BLaER1 treated with 17β-estradiol and CSF1 and Interleukin-3, amounts not matched to agents 10 nM and 100 nM (cell line): ENCODE results near the gene CENATAC.
"Not testable (repeated sequence)": the region's sequence is repeated elsewhere in the genome, so short reads cannot be mapped to it uniquely, and the experiment has no call there.

Experiments
- H3K27ac ChIP-seq, 11 experiments: shearing (Covaris generic); formaldehyde crosslinking; 2 replicates each; pipeline ENCODE4 v1.8.1; 2022
- H3K27me3 ChIP-seq, 11 experiments: shearing (Covaris generic); formaldehyde crosslinking; 2 replicates each; pipeline ENCODE4 v1.8.1; 2022
- H3K36me3 ChIP-seq, 11 experiments: shearing (Covaris generic); formaldehyde crosslinking; 2 replicates each; pipeline ENCODE4 v1.8.1; 2022
- H3K4me1 ChIP-seq, 10 experiments: shearing (Covaris generic); formaldehyde crosslinking; 2 replicates each; pipeline ENCODE4 v1.8.1; 2022
- H3K4me2 ChIP-seq, 11 experiments: shearing (Covaris generic); formaldehyde crosslinking; 2 replicates each; pipeline ENCODE4 v1.8.1; 2022
- H3K4me3 ChIP-seq, 10 experiments: shearing (Covaris generic); formaldehyde crosslinking; 2 replicates each; pipeline ENCODE4 v1.8.1; 2022
- H3K9ac ChIP-seq, 11 experiments: shearing (Covaris generic); formaldehyde crosslinking; 2 replicates each; pipeline ENCODE4 v1.8.1; 2022
- H3K9me3 ChIP-seq, 11 experiments: shearing (Covaris generic); formaldehyde crosslinking; replicated peaks in 1 of 11; 2 replicates each; pipeline ENCODE4 v1.8.1; 2022
- H4K20me1 ChIP-seq, 11 experiments: shearing (Covaris generic); formaldehyde crosslinking; 2 replicates each; pipeline ENCODE4 v1.8.1; 2022
- Cebpa-rat ChIP-seq, 11 experiments: shearing (Covaris generic); IDR thresholded peaks; 2 replicates each; pipeline ENCODE4 v1.8.1; 2022

The CENATAC gene

DNA sequence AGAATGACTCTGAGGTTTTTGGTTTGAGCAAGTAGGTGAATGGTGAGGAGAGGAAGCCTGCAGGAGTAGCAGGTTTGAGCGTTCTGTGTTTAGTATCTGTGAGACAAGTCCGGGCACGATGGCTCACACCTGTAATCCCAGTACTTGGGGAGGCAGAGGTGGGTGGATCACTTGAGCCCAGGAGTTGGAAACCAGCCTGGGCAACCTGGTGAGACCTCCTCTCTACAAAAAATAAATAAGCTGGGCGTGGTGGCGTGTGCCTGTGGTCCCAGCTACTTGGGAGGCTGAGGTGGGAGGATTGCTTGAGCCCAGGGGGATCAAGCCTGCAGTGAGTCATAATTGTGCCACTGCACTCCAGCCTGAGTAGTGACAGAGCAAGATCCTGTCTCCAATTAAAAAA, 9.7 kb upstream of the CENATAC start:
- H3K36me3 ChIP-seq = peaks cover 0 to 18% (median 8%) of the 10 kb centered on the region in 11 experiments; a peak in 11 of 22 replicates
- no peak for TF ChIP-seq Cebpa-rat (IDR thresholded peaks at IDR 0.05)
- H3K9ac ChIP-seq = no peak overlapping the region
- no peaks in the 10 kb centered on the region for H3K4me1 ChIP-seq
- no peaks in the 10 kb centered on the region for H4K20me1 ChIP-seq
- no peaks in the 10 kb centered on the region for H3K27me3 ChIP-seq
- H3K4me3 ChIP-seq = no peak overlapping the region
- peaks cover 0 to 20% (median 18%) of the 10 kb centered on the region in 11 experiments; a peak in 19 of 22 replicates for H3K9me3 ChIP-seq
- no peak overlapping the region for H3K4me2 ChIP-seq
- H3K27ac ChIP-seq = no peak overlapping the region

DNA sequence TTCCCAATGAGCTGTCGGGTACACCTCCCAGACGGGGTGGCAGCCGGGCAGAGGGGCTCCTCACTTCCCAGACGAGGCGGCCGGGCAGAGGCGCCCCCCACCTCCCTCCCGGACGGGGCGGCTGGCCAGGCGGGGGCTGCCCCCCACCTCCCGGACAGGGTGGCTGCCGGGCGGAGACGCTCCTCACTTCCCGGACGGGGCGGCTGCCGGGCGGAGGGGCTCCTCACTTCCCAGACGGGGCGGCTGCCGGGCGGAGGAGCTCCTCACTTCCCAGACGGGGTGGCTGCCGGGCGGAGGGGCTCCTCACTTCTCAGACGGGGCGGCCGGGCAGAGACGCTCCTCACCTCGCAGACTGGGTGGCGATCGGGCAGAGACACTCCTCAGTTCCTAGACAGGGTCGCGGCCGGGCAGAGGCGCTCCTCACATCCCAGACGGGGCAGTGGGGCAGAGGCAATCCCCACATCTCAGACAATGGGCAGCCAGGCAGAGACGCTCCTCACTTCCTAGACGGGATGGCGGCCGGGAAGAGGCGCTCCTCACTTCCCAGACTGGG, 6.4 kb upstream of the CENATAC start:
- not testable (repeated sequence) for H3K4me3 ChIP-seq, H4K20me1 ChIP-seq, H3K4me2 ChIP-seq, H3K4me1 ChIP-seq, H3K27me3 ChIP-seq, H3K27ac ChIP-seq, H3K9ac ChIP-seq
- Histone ChIP-seq H3K36me3 (peaks cover 0 to 19% (median 10%) of the 10 kb centered on the region in 11 experiments; a peak in 12 of 22 replicates), H3K9me3 (peaks cover 0 to 33% (median 18%) of the 10 kb centered on the region in 11 experiments; a peak in 19 of 22 replicates)

DNA sequence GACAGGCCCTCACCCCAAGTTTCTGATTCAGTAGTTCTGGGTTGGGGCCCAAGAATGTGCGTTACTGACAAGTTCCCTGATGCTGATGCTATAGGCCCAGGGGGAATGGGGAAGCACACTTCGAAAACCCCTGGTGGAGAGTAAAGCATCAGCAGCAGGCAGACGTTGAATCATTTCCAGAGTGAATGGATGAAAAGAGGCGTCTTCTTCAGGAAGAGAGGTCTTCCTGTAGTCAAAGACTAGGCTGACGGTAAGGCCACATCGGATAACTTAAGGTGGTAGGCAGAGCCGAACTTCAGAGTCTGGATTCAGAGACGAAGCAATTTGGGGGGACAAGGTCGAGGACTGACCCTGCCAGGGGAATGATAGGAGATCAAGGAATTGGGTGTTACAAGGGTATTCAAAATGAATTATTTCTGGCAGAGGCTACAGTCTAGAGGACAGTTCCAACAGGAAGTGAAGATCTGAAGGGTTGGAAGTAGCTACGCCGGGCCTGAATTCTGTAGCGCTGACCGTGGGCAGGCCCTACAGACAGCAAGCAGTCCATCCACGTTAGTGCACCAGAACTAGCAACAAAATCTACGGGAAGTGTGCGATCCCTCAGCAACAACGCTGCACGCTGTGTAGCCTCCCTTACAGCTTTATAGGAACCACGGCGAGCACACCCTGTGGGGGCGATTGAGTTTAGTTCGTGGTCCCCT, 862 bp upstream of the CENATAC start:
- H3K27me3 ChIP-seq = no peaks in the 10 kb centered on the region
- H3K9ac ChIP-seq = peak overlapping the region; percentile 67 to 87 (median 84)
- peak overlapping the region; percentile 90 to 99 (median 96) for H3K4me2 ChIP-seq
- no peaks in the 10 kb centered on the region; a peak in 1 of 22 replicates for H4K20me1 ChIP-seq
- H3K9me3 ChIP-seq = peaks cover 0 to 24% (median 16%) of the 10 kb centered on the region in 11 experiments; a peak in 19 of 22 replicates
- peaks cover 23 to 46% (median 38%) of the 10 kb centered on the region in 11 experiments for H3K36me3 ChIP-seq
- peak overlapping the region; percentile 76 to 94 (median 83) for H3K4me3 ChIP-seq
- peaks cover 25 to 36% (median 29%) of the 10 kb centered on the region in 10 experiments for H3K4me1 ChIP-seq
- peak overlapping the region in 10 of 11 experiments; percentile 19 to 83 (median 77); a peak in 20 of 22 replicates for H3K27ac ChIP-seq
- TF ChIP-seq Cebpa-rat (IDR thresholded peaks at IDR 0.05) = no peak

DNA sequence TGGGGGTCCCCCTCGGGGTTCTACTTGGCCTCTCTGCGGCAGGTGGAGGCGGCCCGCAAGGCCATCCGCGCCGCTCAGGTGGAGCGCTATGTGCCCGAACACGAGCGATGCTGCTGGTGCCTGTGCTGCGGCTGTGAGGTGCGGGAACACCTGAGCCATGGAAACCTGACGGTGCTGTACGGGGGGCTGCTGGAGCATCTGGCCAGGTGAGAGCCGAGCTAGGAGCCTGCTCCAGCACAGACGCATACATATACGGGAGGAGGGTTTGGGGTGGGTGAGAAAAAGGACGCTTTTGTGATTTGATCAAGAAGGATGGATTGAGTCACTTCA, 415 bp downstream of the CENATAC start:
- H3K4me3 ChIP-seq = peak overlapping the region; percentile 76 to 94 (median 83)
- peaks cover 0 to 12% (median 3%) of the 10 kb centered on the region in 11 experiments; a peak in 8 of 22 replicates for H3K9me3 ChIP-seq
- no peaks in the 10 kb centered on the region for H3K27me3 ChIP-seq
- no peak for TF ChIP-seq Cebpa-rat (IDR thresholded peaks at IDR 0.05)
- peak overlapping the region; percentile 55 to 83 (median 75) for H3K27ac ChIP-seq
- peak overlapping the region; percentile 76 to 87 (median 84) for H3K9ac ChIP-seq
- no peaks in the 10 kb centered on the region; a peak in 1 of 22 replicates for H4K20me1 ChIP-seq
- H3K36me3 ChIP-seq = peaks cover 36 to 51% (median 44%) of the 10 kb centered on the region in 11 experiments
- peaks cover 25 to 36% (median 29%) of the 10 kb centered on the region in 10 experiments for H3K4me1 ChIP-seq
- H3K4me2 ChIP-seq = peak overlapping the region; percentile 90 to 99 (median 96)

DNA sequence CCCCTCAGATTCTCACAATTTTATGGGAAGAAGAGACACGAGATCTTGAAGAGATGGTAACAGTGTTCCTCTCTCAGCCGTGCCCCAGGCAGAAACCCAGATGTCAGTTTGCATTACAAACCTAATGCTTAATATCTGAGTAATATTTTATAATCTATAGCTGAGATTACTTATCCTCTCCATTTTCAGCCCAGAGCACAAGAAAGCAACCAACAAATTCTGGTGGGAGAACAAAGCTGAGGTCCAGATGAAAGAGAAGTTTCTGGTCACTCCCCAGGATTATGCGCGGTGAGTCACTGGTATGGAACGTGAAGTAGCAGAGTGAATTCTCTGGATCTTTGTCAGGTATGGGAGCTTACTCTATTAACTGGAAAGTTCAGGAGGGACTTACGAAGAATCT, 884 bp downstream of the CENATAC start:
- Histone ChIP-seq H3K9ac (peak overlapping the region; percentile 76 to 87 (median 84)), H3K4me2 (peak overlapping the region; percentile 90 to 99 (median 96)), H3K4me1 (peaks cover 25 to 36% (median 29%) of the 10 kb centered on the region in 10 experiments), H3K36me3 (peaks cover 40 to 55% (median 49%) of the 10 kb centered on the region in 11 experiments), H4K20me1 (no peaks in the 10 kb centered on the region; a peak in 1 of 22 replicates), H3K4me3 (peak overlapping the region; percentile 76 to 94 (median 83)), H3K27me3 (no peaks in the 10 kb centered on the region), H3K27ac (peak overlapping the region in 7 of 11 experiments; percentile 72 to 82 (median 79); a peak in 11 of 22 replicates), H3K9me3 (peaks cover 0 to 7% (median 0%) of the 10 kb centered on the region in 11 experiments; a peak in 2 of 22 replicates)
- TF ChIP-seq Cebpa-rat (IDR thresholded peaks at IDR 0.05) = no peak

DNA sequence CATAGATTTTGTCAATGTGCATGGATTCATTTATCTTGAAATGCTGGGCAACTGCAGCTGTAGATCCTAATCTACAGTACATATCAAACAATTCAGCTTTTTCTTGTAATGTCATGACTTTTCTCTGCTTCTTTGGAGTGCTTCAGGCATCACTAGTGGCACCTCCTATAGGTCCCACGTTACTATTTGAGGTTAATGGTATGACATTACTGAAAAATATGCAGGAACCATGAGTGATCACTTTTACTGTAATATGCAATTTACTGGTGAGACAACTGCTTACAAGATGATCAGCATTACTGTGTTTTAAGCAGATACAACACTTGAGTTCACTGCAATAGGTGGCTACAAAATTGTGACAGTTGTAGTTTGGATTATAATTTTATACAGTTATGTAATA, 3.0 kb downstream of the CENATAC start:
- Histone ChIP-seq H3K36me3 (peaks cover 58 to 70% (median 67%) of the 10 kb centered on the region in 11 experiments), H3K27me3 (no peaks in the 10 kb centered on the region), H3K9me3 (no peaks in the 10 kb centered on the region), H3K4me1 (peaks cover 25 to 33% (median 28%) of the 10 kb centered on the region in 10 experiments), H3K4me2 (no peak overlapping the region), H4K20me1 (no peaks in the 10 kb centered on the region; a peak in 2 of 22 replicates), H3K27ac (no peak overlapping the region), H3K9ac (no peak overlapping the region; a peak in 2 of 22 replicates), H3K4me3 (no peak overlapping the region)
- no peak for TF ChIP-seq Cebpa-rat (IDR thresholded peaks at IDR 0.05)

DNA sequence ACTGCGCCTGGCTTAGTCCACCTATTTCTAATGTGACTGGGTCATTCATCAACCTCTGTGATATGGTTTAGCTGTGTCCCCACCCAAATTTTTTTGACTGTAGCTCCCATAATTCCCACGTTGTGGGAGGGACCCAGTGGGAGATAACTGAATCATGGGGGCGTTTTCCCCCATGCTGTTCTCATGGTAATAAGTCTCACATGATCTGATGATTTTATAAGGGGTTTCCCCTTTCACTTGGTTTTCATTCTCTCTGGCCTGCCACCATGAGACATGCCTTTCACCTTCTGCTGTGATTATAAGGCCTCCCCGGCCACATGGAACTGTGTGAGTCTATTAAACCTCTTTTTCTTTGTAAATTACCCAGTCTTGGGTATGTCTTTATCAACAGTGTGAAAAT, 8.7 kb downstream of the CENATAC start:
- Histone ChIP-seq H3K4me2 (no peak overlapping the region), H3K36me3 (peaks cover 83 to 100% (median 91%) of the 10 kb centered on the region in 11 experiments), H3K4me3 (no peak overlapping the region), H4K20me1 (peaks cover 0 to 16% (median 7%) of the 10 kb centered on the region in 11 experiments; a peak in 9 of 22 replicates), H3K9ac (no peak overlapping the region), H3K4me1 (no peaks in the 10 kb centered on the region), H3K27me3 (no peaks in the 10 kb centered on the region), H3K27ac (no peak overlapping the region), H3K9me3 (no peaks in the 10 kb centered on the region)
- TF ChIP-seq Cebpa-rat (IDR thresholded peaks at IDR 0.05) = no peak

DNA sequence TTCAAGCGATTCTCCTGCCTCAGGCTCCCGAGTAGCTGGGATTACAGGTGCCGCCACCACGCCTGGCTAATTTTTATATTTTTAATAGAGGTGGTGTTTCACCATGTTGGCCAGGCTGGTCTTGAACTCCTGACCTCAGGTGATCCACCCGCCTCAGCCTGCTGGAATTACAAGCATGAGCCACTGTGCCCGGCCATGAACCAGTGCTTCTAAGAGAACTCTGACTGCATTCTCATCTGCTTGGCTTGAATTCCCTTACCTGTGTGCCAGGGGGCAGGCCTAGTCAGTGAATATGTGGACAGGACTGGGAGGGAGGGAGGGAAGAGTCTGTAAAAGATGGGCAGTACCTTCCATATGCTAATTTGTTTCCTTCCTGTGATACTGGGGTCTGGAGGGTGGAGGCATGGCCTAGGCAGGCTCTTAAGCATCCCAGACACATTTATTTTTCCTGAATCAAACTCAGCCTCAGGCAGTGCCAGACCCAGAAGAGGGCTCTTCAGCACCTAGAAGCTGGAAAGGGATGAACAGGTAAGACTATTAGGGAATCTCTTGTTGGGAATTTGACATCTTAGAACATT, 13.6 kb downstream of the CENATAC start:
- Histone ChIP-seq H3K9ac (no peak overlapping the region), H3K27me3 (no peaks in the 10 kb centered on the region), H4K20me1 (peaks cover 24 to 60% (median 52%) of the 10 kb centered on the region in 11 experiments; a peak in 20 of 22 replicates), H3K9me3 (no peaks in the 10 kb centered on the region), H3K4me1 (peaks cover 10 to 19% (median 12%) of the 10 kb centered on the region in 10 experiments), H3K27ac (no peak overlapping the region), H3K36me3 (peaks cover 81 to 100% (median 92%) of the 10 kb centered on the region in 11 experiments), H3K4me2 (no peak overlapping the region), H3K4me3 (no peak overlapping the region)
- TF ChIP-seq Cebpa-rat (IDR thresholded peaks at IDR 0.05) = no peak

DNA sequence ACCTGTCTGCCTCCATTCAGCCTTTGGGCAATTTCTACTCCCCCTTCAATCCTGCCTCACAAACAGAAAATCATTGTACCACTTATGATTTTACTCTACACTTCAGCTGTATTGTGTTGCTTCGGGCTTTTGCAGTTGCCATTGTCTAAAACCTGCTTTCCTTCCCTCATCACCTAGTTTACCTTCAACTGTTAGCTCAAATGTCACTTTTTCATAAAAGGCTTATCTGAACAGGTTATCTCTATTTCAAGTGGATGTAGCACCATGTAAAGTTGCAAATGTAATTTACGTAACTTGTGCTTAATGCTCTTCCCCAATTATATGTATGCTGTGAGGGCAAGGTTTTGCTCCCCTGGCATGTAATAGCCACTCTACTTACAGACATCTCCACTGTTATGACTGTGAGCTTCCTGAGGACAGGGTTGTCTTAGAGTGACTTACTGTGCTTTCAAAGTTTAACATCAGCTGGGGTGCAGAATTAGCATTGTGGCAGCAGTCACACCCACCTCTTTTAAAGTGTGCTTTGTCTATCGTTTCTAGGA, 14.8 kb downstream of the CENATAC start:
- TF ChIP-seq Cebpa-rat (IDR thresholded peaks at IDR 0.05) = no peak
- Histone ChIP-seq H3K4me1 (peaks cover 16 to 25% (median 17%) of the 10 kb centered on the region in 10 experiments), H3K9ac (peak overlapping the region in 2 of 11 experiments; percentile 5 to 8; a peak in 1 of 22 replicates), H4K20me1 (peaks cover 27 to 68% (median 55%) of the 10 kb centered on the region in 11 experiments; a peak in 20 of 22 replicates), H3K27ac (no peak overlapping the region), H3K36me3 (peaks cover 79 to 100% (median 89%) of the 10 kb centered on the region in 11 experiments), H3K9me3 (no peaks in the 10 kb centered on the region), H3K27me3 (no peaks in the 10 kb centered on the region), H3K4me3 (no peak overlapping the region), H3K4me2 (no peak overlapping the region)
